ENCODE data around the gene FAM131C. TPM values are rescaled to one million over a fixed set of nuclear protein-coding genes. Genes with fewer than 3 reads are reported as not detected.

Gene FAM131C
- total RNA-seq, 1 donor from 2014 or later: 1.9 TPM

GRCh38 chr1:16085522-16085921, 12.1 kb upstream of the FAM131C start:
- H3K27me3 Mint-ChIP-seq (ENCODE audit: low read depth): no peaks in the 10 kb centered on the region
- no peak overlapping the region for H3K27ac Mint-ChIP-seq
- no peak for TF ChIP-seq CTCF (IDR thresholded peaks at IDR 0.05; ENCODE audit: unreplicated experiment)
- no peaks in the 10 kb centered on the region for H3K9me3 Mint-ChIP-seq
- no peaks in the 10 kb centered on the region for H3K36me3 Mint-ChIP-seq
- H3K4me1 Mint-ChIP-seq: peaks cover 8% of the 10 kb centered on the region
- no peak for DNase-seq (ENCODE audit: low spot score in 2 of 2, unreplicated experiment in 2 of 2)
- H3K4me3 Mint-ChIP-seq: no peak overlapping the region

- Mint-ChIP-seq H3K27ac (no peak overlapping the region), H3K4me3 (no peak overlapping the region), H3K4me1 (peaks cover 13% of the 10 kb centered on the region), H3K27me3 (ENCODE audit: low read depth) (no peaks in the 10 kb centered on the region), H3K36me3 (no peaks in the 10 kb centered on the region), H3K9me3 (no peaks in the 10 kb centered on the region)
- DNase-seq (ENCODE audit: low spot score in 2 of 2, unreplicated experiment in 2 of 2): no peak
- no peak for TF ChIP-seq CTCF (IDR thresholded peaks at IDR 0.05; ENCODE audit: unreplicated experiment)
Observed at GRCh38 chr1:16083486-16083885, 10.0 kb upstream of the FAM131C start.

GRCh38 chr1:16082283-16083038, 9.0 kb upstream of the FAM131C start:
- Mint-ChIP-seq H3K36me3 (no peaks in the 10 kb centered on the region), H3K9me3 (no peaks in the 10 kb centered on the region), H3K27me3 (ENCODE audit: low read depth) (no peaks in the 10 kb centered on the region), H3K4me3 (no peak overlapping the region), H3K27ac (no peak overlapping the region), H3K4me1 (peaks cover 10% of the 10 kb centered on the region)
- TF ChIP-seq CTCF (IDR thresholded peaks at IDR 0.05; ENCODE audit: unreplicated experiment): peak; percentile 78
- DNase-seq (ENCODE audit: low spot score in 2 of 2, unreplicated experiment in 2 of 2): peak in 1 of 2 experiments; percentile 73

- Mint-ChIP-seq H3K27ac (no peak overlapping the region), H3K9me3 (no peaks in the 10 kb centered on the region), H3K36me3 (no peaks in the 10 kb centered on the region), H3K4me3 (no peak overlapping the region), H3K27me3 (ENCODE audit: low read depth) (no peaks in the 10 kb centered on the region), H3K4me1 (peaks cover 9% of the 10 kb centered on the region)
- no peak for TF ChIP-seq CTCF (IDR thresholded peaks at IDR 0.05; ENCODE audit: unreplicated experiment)
- no peak for DNase-seq (ENCODE audit: low spot score in 2 of 2, unreplicated experiment in 2 of 2)
Observed at GRCh38 chr1:16081636-16082035, 8.2 kb upstream of the FAM131C start.

GRCh38 chr1:16080422-16081150, 7.1 kb upstream of the FAM131C start:
- Mint-ChIP-seq H3K27me3 (ENCODE audit: low read depth) (no peaks in the 10 kb centered on the region), H3K36me3 (no peaks in the 10 kb centered on the region)
- no peak for DNase-seq (ENCODE audit: low spot score in 2 of 2, unreplicated experiment in 2 of 2)

More at GRCh38 chr1:16080422-16081150, 7.1 kb upstream of the FAM131C start:
- no peak for TF ChIP-seq CTCF (IDR thresholded peaks at IDR 0.05; ENCODE audit: unreplicated experiment)
- H3K9me3 Mint-ChIP-seq: no peaks in the 10 kb centered on the region
- H3K27ac Mint-ChIP-seq: no peak overlapping the region
- H3K4me1 Mint-ChIP-seq: peaks cover 9% of the 10 kb centered on the region
- H3K4me3 Mint-ChIP-seq: no peak overlapping the region

All from mesothelial cell of epicardium (in vitro differentiated cells).